ENCODE data around the gene RAET1L. TPM values are rescaled to one million over a fixed set of nuclear protein-coding genes. Genes with fewer than 3 reads are reported as not detected.
A peak's percentile ranks its signal among the peaks of the same experiment; 100 is the strongest.
"Not testable (repeated sequence)": the region's sequence is repeated elsewhere in the genome, so short reads cannot be mapped to it uniquely, and the experiment has no call there.

The RAET1L gene, protein sequence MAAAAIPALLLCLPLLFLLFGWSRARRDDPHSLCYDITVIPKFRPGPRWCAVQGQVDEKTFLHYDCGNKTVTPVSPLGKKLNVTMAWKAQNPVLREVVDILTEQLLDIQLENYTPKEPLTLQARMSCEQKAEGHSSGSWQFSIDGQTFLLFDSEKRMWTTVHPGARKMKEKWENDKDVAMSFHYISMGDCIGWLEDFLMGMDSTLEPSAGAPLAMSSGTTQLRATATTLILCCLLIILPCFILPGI
- total RNA-seq = not detected
- polyA plus RNA-seq = not detected

GRCh38 chr6:150025201-150025917 lies at the start of gene RAET1L:
RAET1L (minus strand) TSS chr6:150025532; CDS start chr6:150025471, 61 bp downstream.
- Mint-ChIP-seq H3K4me3 (peak within 1 kb of the TSS in 7 of 8 donors; percentile 21 to 85 (median 75)), H3K27ac (no peak within 1 kb of the TSS), H3K27me3 (peaks cover 24 to 58% of the 10 kb centered on the region in 2 donors), H3K9me3 (no peaks in the 10 kb centered on the region), H3K36me3 (no peaks in the 10 kb centered on the region), H3K4me1 (peaks cover 4 to 17% (median 8%) of the 10 kb centered on the region in 4 donors)
- peaks cover 7% of the 10 kb centered on the region for H3K4me1 ChIP-seq (ENCODE audit: insufficient read depth, low read length)
- CTCF ChIA-PET (ENCODE audit: partially characterized antibody) = interaction anchor here (1.0 kb wide), 1 partner anchor 9 kb away, joined by 3 read pairs; no protein-coding TSS in a partner anchor
- POLR2A ChIA-PET (ENCODE audit: partially characterized antibody) = no interaction called here
- peaks cover 17% of the 10 kb centered on the region for H3K27me3 ChIP-seq (ENCODE audit: insufficient read depth, low read length)
- no peaks in the 10 kb centered on the region for H3K9me3 ChIP-seq (ENCODE audit: control insufficient read depth in 1 of 2, low read length in 2 of 2)
- no peak for DNase-seq
- no peaks in the 10 kb centered on the region for H3K36me3 ChIP-seq (ENCODE audit: insufficient read depth, low read length)
- no peak within 1 kb of the TSS for H3K4me3 ChIP-seq (ENCODE audit: low read length in 2 of 2)
- intact Hi-C loops (cut with micrococcal nuclease) = no loop called here
- no peak within 1 kb of the TSS for H3K27ac ChIP-seq (ENCODE audit: low read depth, low read length)

DNA sequence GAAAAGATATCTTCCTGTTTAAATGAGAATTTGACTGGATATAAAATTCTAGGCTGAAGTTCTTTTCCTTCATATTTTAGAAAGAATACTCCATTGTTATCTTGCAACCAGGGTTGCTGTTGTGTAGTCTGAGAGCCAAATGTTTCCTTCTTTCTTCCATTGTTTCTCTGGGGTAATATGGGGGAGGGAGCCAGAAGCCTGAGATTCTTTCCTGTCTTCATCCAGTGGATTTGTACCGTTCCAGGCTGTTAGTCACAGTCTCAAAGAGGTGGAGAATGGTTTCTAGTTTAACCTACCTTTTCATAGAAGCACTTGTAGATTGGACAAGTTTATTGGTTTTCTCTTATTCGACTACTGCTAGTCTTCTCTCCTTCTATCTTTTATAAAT lies 49.7 kb upstream of the RAET1L start:
- peaks cover 5 to 7% of the 10 kb centered on the region in 2 donors for H3K27me3 Mint-ChIP-seq
- H3K27ac Mint-ChIP-seq = no peak overlapping the region
- H3K4me3 Mint-ChIP-seq = no peak overlapping the region
- H3K9me3 ChIP-seq (ENCODE audit: control insufficient read depth in 1 of 2, low read length in 2 of 2) = no peaks in the 10 kb centered on the region
- DNase-seq = no peak
- peaks cover 19 to 34% (median 25%) of the 10 kb centered on the region in 4 donors for H3K4me1 Mint-ChIP-seq
- H3K36me3 Mint-ChIP-seq = no peaks in the 10 kb centered on the region
- POLR2A ChIA-PET (ENCODE audit: partially characterized antibody) = interaction anchor here (1.5 kb wide), 1 partner anchor 742 kb away, joined by 3 read pairs; no protein-coding TSS in a partner anchor
- no peak overlapping the region for H3K4me3 ChIP-seq (ENCODE audit: low read length in 2 of 2)
- CTCF ChIA-PET (ENCODE audit: partially characterized antibody) = interaction anchor here (1.1 kb wide), 1 partner anchor 320 kb away, joined by 4 read pairs; no protein-coding TSS in a partner anchor
- no peak overlapping the region for H3K27ac ChIP-seq (ENCODE audit: low read depth, low read length)
- intact Hi-C loops (cut with micrococcal nuclease) = no loop called here
- H3K36me3 ChIP-seq (ENCODE audit: insufficient read depth, low read length) = no peaks in the 10 kb centered on the region
- peaks cover 28% of the 10 kb centered on the region for H3K4me1 ChIP-seq (ENCODE audit: insufficient read depth, low read length)
- no peaks in the 10 kb centered on the region for H3K27me3 ChIP-seq (ENCODE audit: insufficient read depth, low read length)
- no peaks in the 10 kb centered on the region for H3K9me3 Mint-ChIP-seq

DNA sequence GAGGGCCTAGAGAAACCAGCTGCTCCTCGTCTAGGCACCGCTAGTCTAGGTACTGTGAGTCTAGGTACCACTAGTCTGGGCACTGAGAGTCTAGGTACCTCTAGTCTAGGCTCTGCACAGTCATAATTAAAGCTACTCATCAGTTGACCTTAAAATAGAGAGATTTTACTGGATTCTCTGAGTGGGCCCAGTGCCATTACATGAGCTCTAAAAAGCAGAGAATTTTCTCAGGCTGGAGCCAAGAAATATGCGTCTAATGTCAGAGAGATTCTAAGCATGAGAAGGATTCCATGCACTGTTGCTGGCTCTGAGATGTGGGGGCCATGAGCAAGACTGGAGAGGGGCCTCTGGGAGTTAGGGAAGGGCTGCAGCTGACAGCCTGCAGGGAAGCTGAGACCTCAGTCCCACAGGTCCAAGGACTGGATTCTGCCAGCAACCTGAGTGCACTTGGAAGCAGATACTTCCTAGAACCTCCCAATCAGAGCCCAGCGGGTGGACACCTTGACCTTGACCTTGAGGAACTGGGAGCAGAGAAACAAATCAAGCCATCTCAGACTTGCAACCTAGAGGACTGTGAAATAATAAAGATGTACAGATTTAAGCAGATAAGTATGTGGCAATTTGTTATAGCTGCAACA lies 49.2 kb upstream of the RAET1L start:
- H3K27ac Mint-ChIP-seq = peak overlapping the region in 1 of 7 donors; percentile 24
- H3K4me1 ChIP-seq (ENCODE audit: insufficient read depth, low read length) = peaks cover 23% of the 10 kb centered on the region
- H3K9me3 ChIP-seq (ENCODE audit: control insufficient read depth in 1 of 2, low read length in 2 of 2); CTCF ChIA-PET (ENCODE audit: partially characterized antibody); H3K27me3 ChIP-seq (ENCODE audit: insufficient read depth, low read length); H3K27me3 Mint-ChIP-seq; H3K27ac ChIP-seq (ENCODE audit: low read depth, low read length); intact Hi-C loops (cut with micrococcal nuclease); H3K4me3 Mint-ChIP-seq; H3K9me3 Mint-ChIP-seq; H3K36me3 Mint-ChIP-seq; DNase-seq; H3K4me3 ChIP-seq (ENCODE audit: low read length in 2 of 2); H3K36me3 ChIP-seq (ENCODE audit: insufficient read depth, low read length); POLR2A ChIA-PET (ENCODE audit: partially characterized antibody): not testable (repeated sequence)
- H3K4me1 Mint-ChIP-seq = peaks cover 14 to 34% (median 20%) of the 10 kb centered on the region in 4 donors

DNA sequence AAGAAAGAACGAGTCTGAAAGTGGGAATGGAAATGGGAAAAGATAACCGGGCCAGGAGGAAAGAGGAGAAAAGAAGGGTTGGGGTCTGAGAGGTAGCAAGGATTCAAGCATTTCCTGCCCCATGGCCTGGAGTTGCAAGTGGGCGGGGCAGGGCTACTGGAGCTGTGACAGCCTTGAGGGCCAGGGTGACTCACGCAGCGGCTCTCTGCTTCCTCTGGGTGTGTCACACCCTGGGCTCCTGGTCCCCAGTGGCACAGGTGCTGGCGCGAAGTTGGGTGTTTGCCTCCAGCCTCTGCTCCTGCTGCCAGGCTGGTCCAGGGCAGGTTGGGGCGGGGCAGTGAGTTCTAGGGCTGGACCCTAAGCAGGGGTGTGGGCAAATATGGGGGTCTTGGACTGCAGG lies 46.9 kb upstream of the RAET1L start:
- intact Hi-C loops (cut with micrococcal nuclease) = no loop called here
- Histone ChIP-seq H3K9me3 (ENCODE audit: control insufficient read depth in 1 of 2, low read length in 2 of 2) (no peaks in the 10 kb centered on the region), H3K4me3 (ENCODE audit: low read length in 2 of 2) (no peak overlapping the region), H3K27me3 (ENCODE audit: insufficient read depth, low read length) (no peaks in the 10 kb centered on the region), H3K36me3 (ENCODE audit: insufficient read depth, low read length) (no peaks in the 10 kb centered on the region), H3K4me1 (ENCODE audit: insufficient read depth, low read length) (peaks cover 27% of the 10 kb centered on the region), H3K27ac (ENCODE audit: low read depth, low read length) (no peak overlapping the region)
- Mint-ChIP-seq H3K9me3 (no peaks in the 10 kb centered on the region), H3K36me3 (no peaks in the 10 kb centered on the region), H3K4me3 (peak overlapping the region in 2 of 8 donors; percentile 41 to 44), H3K4me1 (peaks cover 12 to 39% (median 23%) of the 10 kb centered on the region in 4 donors), H3K27me3 (peaks cover 1 to 3% of the 10 kb centered on the region in 2 donors), H3K27ac (peak overlapping the region in 3 of 7 donors; percentile 29 to 43 (median 37))
- ChIA-PET CTCF (ENCODE audit: partially characterized antibody) (interaction anchor here (1.0 kb wide), 1 partner anchor 9 kb away, joined by 3 read pairs; no protein-coding TSS in a partner anchor), POLR2A (ENCODE audit: partially characterized antibody) (no interaction called here)
- peak in 1 of 5 donors; percentile 71 for DNase-seq

GRCh38 chr6:150070236-150070818 lies 45.0 kb upstream of the RAET1L start:
- CTCF ChIA-PET (ENCODE audit: partially characterized antibody) = interaction anchor here (0.7 to 7.6 kb wide), 16 partner anchors 10 to 1459 kb away, joined by 3 to 56 read pairs (median 4); no protein-coding TSS in a partner anchor
- H3K4me3 ChIP-seq (ENCODE audit: low read length in 2 of 2) = no peak overlapping the region
- POLR2A ChIA-PET (ENCODE audit: partially characterized antibody) = interaction anchor here (0.7 to 1.1 kb wide), 2 partner anchors 10 to 746 kb away, joined by 3 read pairs; no protein-coding TSS in a partner anchor
- Mint-ChIP-seq H3K4me3 (peak overlapping the region in 3 of 8 donors; percentile 17 to 57 (median 28)), H3K4me1 (peaks cover 8 to 30% (median 18%) of the 10 kb centered on the region in 4 donors), H3K27me3 (peaks cover 1 to 7% of the 10 kb centered on the region in 2 donors), H3K27ac (peak overlapping the region in 1 of 7 donors; percentile 72), H3K36me3 (peaks cover 0 to 7% of the 10 kb centered on the region in 2 donors), H3K9me3 (no peaks in the 10 kb centered on the region)
- H3K27me3 ChIP-seq (ENCODE audit: insufficient read depth, low read length) = no peaks in the 10 kb centered on the region
- H3K27ac ChIP-seq (ENCODE audit: low read depth, low read length) = no peak overlapping the region
- H3K36me3 ChIP-seq (ENCODE audit: insufficient read depth, low read length) = no peaks in the 10 kb centered on the region
- H3K9me3 ChIP-seq (ENCODE audit: control insufficient read depth in 1 of 2, low read length in 2 of 2) = no peaks in the 10 kb centered on the region
- intact Hi-C loops (cut with micrococcal nuclease) = no loop called here
- no peak for DNase-seq
- peaks cover 18% of the 10 kb centered on the region for H3K4me1 ChIP-seq (ENCODE audit: insufficient read depth, low read length)

DNA sequence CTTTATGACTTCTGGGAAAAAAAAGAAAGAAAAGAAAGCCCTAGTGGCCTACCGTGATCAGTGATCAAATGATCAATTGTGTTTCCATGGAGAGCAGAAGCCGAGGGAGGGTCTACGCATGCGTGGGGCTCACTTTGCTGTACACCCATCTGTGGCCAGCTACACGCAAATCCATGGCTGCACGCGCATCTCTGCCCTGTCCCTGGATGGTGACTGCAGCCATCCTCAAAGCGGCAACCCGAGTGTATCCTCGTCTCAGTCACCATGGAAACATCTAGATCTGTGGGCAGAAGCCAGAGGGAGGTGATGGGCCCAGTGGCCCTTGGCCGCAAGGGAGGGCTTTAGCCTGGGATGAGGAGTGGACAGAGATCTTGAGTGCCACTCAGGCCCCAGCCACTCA lies 44.4 kb upstream of the RAET1L start:
- intact Hi-C loops (cut with micrococcal nuclease) = loop anchor here (2.0 kb wide), 1 partner anchor 65 kb away; no protein-coding TSS in a partner anchor
- no peak for DNase-seq

More for the DNA sequence above, 44.4 kb upstream of the RAET1L start:
- Histone ChIP-seq H3K9me3 (ENCODE audit: control insufficient read depth in 1 of 2, low read length in 2 of 2) (no peaks in the 10 kb centered on the region), H3K4me1 (ENCODE audit: insufficient read depth, low read length) (peaks cover 18% of the 10 kb centered on the region), H3K27me3 (ENCODE audit: insufficient read depth, low read length) (no peaks in the 10 kb centered on the region), H3K36me3 (ENCODE audit: insufficient read depth, low read length) (no peaks in the 10 kb centered on the region), H3K4me3 (ENCODE audit: low read length in 2 of 2) (no peak overlapping the region), H3K27ac (ENCODE audit: low read depth, low read length) (no peak overlapping the region)
- ChIA-PET POLR2A (ENCODE audit: partially characterized antibody) (interaction anchor here (1.1 kb wide), 1 partner anchor 10 kb away, joined by 3 read pairs; no protein-coding TSS in a partner anchor), CTCF (ENCODE audit: partially characterized antibody) (interaction anchor here (2.0 to 7.6 kb wide), 3 partner anchors 11 to 16 kb away, joined by 6 to 56 read pairs (median 17); no protein-coding TSS in a partner anchor)
- H3K9me3 Mint-ChIP-seq = no peaks in the 10 kb centered on the region
- H3K27me3 Mint-ChIP-seq = peaks cover 0 to 7% of the 10 kb centered on the region in 2 donors
- H3K4me3 Mint-ChIP-seq = peak overlapping the region in 4 of 8 donors; percentile 17 to 92 (median 50)
- H3K36me3 Mint-ChIP-seq = peaks cover 0 to 13% of the 10 kb centered on the region in 2 donors
- peak overlapping the region in 2 of 7 donors; percentile 23 to 72 for H3K27ac Mint-ChIP-seq
- peaks cover 8 to 30% (median 18%) of the 10 kb centered on the region in 4 donors for H3K4me1 Mint-ChIP-seq
